HG02885 (cell line): ENCODE results near the gene PREB.

ENCODE experiments used
- ATAC-seq: cut with Tn5 transposase; IDR thresholded peaks from one replicate; pipeline ENCODE4 v1.9.1; 2021; ENCODE audit warnings: mild to moderate bottlenecking; ENCODE audit not compliant: unreplicated experiment, poor library complexity

Gene PREB

DNA sequence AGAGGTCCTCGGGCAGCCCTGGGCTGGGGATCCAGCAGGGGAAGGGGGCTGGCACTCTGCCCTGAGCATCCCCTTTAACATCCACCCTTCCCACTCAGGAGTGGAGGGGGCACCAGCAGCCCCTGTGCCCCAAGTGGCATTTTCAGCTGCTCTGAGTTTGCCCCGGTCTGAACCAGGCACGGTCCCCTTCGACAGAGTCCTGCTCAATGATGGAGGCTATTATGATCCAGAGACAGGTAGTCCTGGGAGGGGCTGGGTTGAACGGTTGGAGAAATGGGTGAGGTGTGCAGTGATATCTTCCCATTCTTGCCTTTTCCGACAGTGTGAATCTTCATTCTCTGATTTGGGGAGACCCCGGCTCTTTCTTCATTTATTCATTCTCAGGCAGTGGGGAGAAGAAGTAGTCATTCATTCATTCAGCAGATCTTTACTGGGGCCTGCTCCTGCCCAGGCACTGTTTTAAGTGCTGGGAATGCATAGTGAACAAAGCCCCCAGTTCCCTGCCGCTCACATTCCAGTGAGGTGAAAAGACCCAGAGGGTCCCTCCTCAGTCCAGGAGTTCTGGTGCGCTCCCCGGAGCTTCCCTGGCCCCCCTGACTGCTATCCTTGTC is 49.3 kb downstream of the PREB start:
- ATAC-seq: no peak

DNA sequence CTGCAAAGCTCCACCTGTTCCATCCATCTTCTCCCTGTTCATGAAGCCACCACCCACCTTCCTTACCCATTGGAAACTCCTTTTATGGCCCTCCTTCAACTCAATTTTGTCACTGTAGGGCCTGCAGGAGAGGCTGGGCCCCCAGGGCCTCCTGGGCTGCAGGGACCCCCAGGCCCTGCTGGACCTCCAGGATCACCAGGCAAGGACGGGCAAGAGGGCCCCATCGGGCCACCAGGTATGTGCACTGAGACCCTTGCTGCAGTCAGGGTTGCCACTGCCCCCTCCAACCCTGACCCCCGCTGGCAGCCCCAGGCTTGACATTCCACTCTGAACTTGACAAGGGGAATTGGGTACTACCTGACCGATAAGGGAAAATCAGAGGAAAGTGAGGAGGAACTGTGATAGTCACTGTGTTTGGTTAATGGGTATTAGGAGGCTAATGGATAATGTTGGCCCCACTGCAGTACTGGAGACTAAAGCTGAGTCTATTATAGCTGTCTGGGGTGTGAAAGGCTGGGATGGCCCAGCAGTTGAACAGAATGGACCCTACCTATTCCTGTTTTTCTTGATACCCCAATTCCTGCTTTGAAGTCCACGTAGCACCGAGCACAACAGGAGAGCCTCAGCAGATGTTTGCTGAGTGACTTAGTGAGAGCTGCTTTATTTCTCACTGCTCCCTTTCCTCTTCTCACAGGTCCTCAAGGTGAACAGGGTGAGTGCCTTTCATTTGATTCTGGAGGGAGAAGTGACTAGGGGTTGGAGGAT is 50.0 kb downstream of the PREB start:
- no peak for ATAC-seq

DNA sequence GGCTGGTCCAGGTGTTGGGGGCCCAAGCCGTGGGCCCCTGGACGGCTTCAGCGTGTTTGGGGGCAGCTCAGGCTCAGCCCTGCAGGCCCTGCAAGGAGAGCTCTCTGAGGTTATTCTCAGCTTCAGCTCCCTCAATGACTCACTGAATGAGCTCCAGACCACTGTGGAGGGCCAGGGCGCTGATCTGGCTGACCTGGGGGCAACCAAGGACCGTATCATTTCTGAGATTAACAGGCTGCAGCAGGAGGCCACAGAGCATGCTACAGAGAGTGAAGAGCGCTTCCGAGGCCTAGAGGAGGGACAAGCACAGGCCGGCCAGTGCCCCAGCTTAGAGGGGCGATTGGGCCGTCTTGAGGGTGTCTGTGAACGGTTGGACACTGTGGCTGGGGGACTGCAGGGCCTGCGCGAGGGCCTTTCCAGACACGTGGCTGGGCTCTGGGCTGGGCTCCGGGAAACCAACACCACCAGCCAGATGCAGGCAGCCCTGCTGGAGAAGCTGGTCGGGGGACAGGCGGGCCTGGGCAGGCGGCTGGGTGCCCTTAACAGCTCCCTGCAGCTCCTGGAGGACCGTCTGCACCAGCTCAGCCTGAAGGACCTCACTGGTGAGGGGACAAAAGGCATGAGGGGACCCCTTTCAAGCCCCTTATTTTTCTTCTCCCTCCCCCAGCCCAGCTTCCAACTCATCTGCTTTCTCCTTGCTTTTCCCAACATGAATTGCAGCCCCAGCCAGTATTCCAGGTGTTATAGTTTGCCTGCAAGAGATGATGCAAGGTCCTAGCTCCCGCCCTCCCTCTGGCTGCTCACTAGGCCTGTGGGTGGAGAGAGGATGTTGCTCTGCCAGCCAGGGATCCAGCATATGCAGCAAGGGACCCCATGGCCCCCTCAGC is 50.8 kb downstream of the PREB start:
- ATAC-seq: no peak

DNA sequence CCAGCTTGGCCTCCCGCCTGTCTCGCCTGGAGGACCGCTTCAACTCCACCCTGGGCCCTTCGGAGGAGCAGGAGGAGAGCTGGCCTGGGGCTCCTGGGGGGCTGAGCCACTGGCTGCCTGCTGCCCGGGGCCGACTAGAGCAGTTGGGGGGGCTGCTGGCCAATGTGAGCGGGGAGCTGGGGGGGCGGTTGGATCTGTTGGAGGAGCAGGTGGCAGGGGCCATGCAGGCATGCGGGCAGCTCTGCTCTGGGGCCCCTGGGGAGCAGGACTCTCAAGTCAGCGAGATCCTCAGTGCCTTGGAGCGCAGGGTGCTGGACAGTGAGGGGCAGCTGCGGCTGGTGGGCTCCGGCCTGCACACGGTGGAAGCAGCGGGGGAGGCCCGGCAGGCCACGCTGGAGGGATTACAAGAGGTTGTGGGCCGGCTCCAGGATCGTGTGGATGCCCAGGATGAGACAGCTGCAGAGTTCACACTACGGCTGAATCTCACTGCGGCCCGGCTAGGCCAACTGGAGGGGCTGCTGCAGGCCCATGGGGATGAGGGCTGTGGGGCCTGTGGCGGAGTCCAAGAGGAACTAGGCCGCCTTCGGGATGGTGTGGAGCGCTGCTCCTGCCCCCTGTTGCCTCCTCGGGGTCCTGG is 51.5 kb downstream of the PREB start:
- ATAC-seq: no peak

DNA sequence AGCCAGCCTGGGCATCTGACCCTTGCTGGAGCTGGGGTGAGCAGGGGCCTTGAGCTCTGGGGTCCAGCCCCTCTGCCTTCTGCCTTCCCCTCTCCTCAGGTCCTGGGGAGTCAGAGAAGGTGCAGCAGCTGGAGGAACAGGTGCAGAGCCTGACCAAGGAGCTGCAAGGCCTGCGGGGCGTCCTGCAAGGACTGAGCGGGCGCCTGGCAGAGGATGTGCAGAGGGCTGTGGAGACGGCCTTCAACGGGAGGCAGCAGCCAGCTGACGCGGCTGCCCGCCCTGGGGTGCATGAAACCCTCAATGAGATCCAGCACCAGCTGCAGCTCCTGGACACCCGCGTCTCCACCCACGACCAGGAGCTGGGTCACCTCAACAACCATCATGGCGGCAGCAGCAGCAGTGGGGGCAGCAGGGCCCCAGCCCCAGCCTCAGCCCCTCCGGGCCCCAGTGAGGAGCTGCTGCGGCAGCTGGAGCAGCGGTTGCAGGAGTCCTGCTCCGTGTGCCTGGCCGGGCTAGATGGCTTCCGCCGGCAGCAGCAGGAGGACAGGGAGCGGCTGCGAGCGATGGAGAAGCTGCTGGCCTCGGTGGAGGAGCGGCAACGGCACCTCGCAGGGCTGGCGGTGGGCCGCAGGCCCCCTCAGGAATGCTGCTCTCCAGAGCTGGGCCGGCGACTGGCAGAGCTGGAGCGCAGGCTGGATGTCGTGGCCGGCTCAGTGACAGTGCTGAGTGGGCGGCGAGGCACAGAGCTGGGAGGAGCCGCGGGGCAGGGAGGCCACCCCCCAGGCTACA is 52.3 kb downstream of the PREB start:
- ATAC-seq: no peak
